GM19351 (cell line): Measurements from ENCODE around the gene ACAP1.
"Not testable (repeated sequence)": the region's sequence is repeated elsewhere in the genome, so short reads cannot be mapped to it uniquely, and the experiment has no call there.

Experiments used
- ATAC-seq: cut with Tn5 transposase; IDR thresholded peaks from one replicate; pipeline ENCODE4 v1.9.1; 2021; ENCODE audit warnings: mild to moderate bottlenecking, moderate library complexity; ENCODE audit not compliant: unreplicated experiment

ACAP1 gene

GRCh38 chr17:7328840-7329373 is 7.4 kb upstream of the ACAP1 start, which contains the start of gene NEURL4:
Gene NEURL4 (minus strand): TSS chr17:7329335. CDS start chr17:7329312, 23 bp downstream.
- ATAC-seq: peak; percentile 3

- peak; percentile 55 for ATAC-seq
Measured at GRCh38 chr17:7329374-7329996, 6.8 kb upstream of the ACAP1 start.

- ATAC-seq: peak; percentile 48
Measured at GRCh38 chr17:7329997-7330637, 6.2 kb upstream of the ACAP1 start.

- ATAC-seq: no peak
Measured at GRCh38 chr17:7330638-7331015, 5.7 kb upstream of the ACAP1 start.

- no peak for ATAC-seq
Measured at GRCh38 chr17:7332111-7332510, 4.2 kb upstream of the ACAP1 start.

GRCh38 chr17:7332600-7333069 is 3.7 kb upstream of the ACAP1 start:
- ATAC-seq: not testable (repeated sequence)

- no peak for ATAC-seq
Measured at GRCh38 chr17:7334938-7335538, 1.3 kb upstream of the ACAP1 start.

GRCh38 chr17:7335765-7336164 is 564 bp upstream of the ACAP1 start:
- ATAC-seq: not testable (repeated sequence)

GRCh38 chr17:7337600-7337999 is 1.3 kb downstream of the ACAP1 start:
- ATAC-seq: not testable (repeated sequence)

- no peak for ATAC-seq
Measured at GRCh38 chr17:7340179-7340578, 3.9 kb downstream of the ACAP1 start.

GRCh38 chr17:7341842-7342241 is 5.5 kb downstream of the ACAP1 start:
- no peak for ATAC-seq

- no peak for ATAC-seq
Measured at GRCh38 chr17:7343250-7343649, 6.9 kb downstream of the ACAP1 start.

- no peak for ATAC-seq
Measured at GRCh38 chr17:7346761-7347614, 10.7 kb downstream of the ACAP1 start.

- no peak for ATAC-seq
Measured at GRCh38 chr17:7347630-7348477, 11.5 kb downstream of the ACAP1 start.

GRCh38 chr17:7348478-7349242 is 12.3 kb downstream of the ACAP1 start:
- no peak for ATAC-seq

- ATAC-seq: peak; percentile 71
Measured at GRCh38 chr17:7351665-7352502, 15.6 kb downstream of the ACAP1 start, which contains the start of gene KCTD11. Gene KCTD11 (plus strand): TSS chr17:7352162.

- peak; percentile 6 for ATAC-seq
Measured at GRCh38 chr17:7352503-7352889, 16.2 kb downstream of the ACAP1 start.

- ATAC-seq: no peak
Measured at GRCh38 chr17:7352910-7353635, 16.7 kb downstream of the ACAP1 start.
